ENCODE measurements around the gene ANKRD28.
"Not testable (repeated sequence)": the region's sequence is repeated elsewhere in the genome, so short reads cannot be mapped to it uniquely, and the experiment has no call there.

Gene ANKRD28

GRCh38 chr3:15753056-15753710, 44.6 kb downstream of the ANKRD28 start:
- Histone ChIP-seq H3K36me3 (ENCODE audit: control insufficient read depth in 2 of 2, insufficient read depth in 2 of 2, low read length in 2 of 2) (no peaks in the 10 kb centered on the region), H3K9ac (ENCODE audit: low read length in 2 of 2) (no peak overlapping the region), H3K27me3 (ENCODE audit: control insufficient read depth in 1 of 2, insufficient read depth in 2 of 2, low read length in 2 of 2) (no peaks in the 10 kb centered on the region), H3K9me3 (ENCODE audit: control insufficient read depth in 2 of 2, low read length in 2 of 2) (no peaks in the 10 kb centered on the region), H3K4me3 (ENCODE audit: low read length in 2 of 2) (no peak overlapping the region), H3K27ac (ENCODE audit: low read length) (no peak overlapping the region), H3K4me1 (ENCODE audit: control insufficient read depth, insufficient read depth, low read length) (no peaks in the 10 kb centered on the region)

GRCh38 chr3:15750879-15751278, 46.9 kb downstream of the ANKRD28 start:
- Histone ChIP-seq H3K27ac (ENCODE audit: low read length) (no peak overlapping the region), H3K4me1 (ENCODE audit: control insufficient read depth, insufficient read depth, low read length) (no peaks in the 10 kb centered on the region), H3K4me3 (ENCODE audit: low read length in 2 of 2) (no peak overlapping the region), H3K9ac (ENCODE audit: low read length in 2 of 2) (no peak overlapping the region), H3K9me3 (ENCODE audit: control insufficient read depth in 2 of 2, low read length in 2 of 2) (no peaks in the 10 kb centered on the region), H3K36me3 (ENCODE audit: control insufficient read depth in 2 of 2, insufficient read depth in 2 of 2, low read length in 2 of 2) (no peaks in the 10 kb centered on the region), H3K27me3 (ENCODE audit: control insufficient read depth in 1 of 2, insufficient read depth in 2 of 2, low read length in 2 of 2) (no peaks in the 10 kb centered on the region)

- no peaks in the 10 kb centered on the region for H3K9me3 ChIP-seq (ENCODE audit: control insufficient read depth in 2 of 2, low read length in 2 of 2)
- H3K27me3 ChIP-seq (ENCODE audit: control insufficient read depth in 1 of 2, insufficient read depth in 2 of 2, low read length in 2 of 2), result no peaks in the 10 kb centered on the region
- H3K4me1 ChIP-seq (ENCODE audit: control insufficient read depth, insufficient read depth, low read length), result no peaks in the 10 kb centered on the region
- no peaks in the 10 kb centered on the region for H3K36me3 ChIP-seq (ENCODE audit: control insufficient read depth in 2 of 2, insufficient read depth in 2 of 2, low read length in 2 of 2)
- H3K4me3 ChIP-seq (ENCODE audit: low read length in 2 of 2), result no peak overlapping the region
- H3K27ac ChIP-seq (ENCODE audit: low read length), result no peak overlapping the region
- H3K9ac ChIP-seq (ENCODE audit: low read length in 2 of 2), result no peak overlapping the region
Measured at GRCh38 chr3:15750143-15750542, 47.6 kb downstream of the ANKRD28 start.

GRCh38 chr3:15745896-15746295, 51.9 kb downstream of the ANKRD28 start:
- not testable (repeated sequence) for H3K4me3 ChIP-seq (ENCODE audit: low read length in 2 of 2); H3K9me3 ChIP-seq (ENCODE audit: control insufficient read depth in 2 of 2, low read length in 2 of 2); H3K36me3 ChIP-seq (ENCODE audit: control insufficient read depth in 2 of 2, insufficient read depth in 2 of 2, low read length in 2 of 2)

GRCh38 chr3:15744176-15744575, 53.6 kb downstream of the ANKRD28 start:
- no peaks in the 10 kb centered on the region for H3K27me3 ChIP-seq (ENCODE audit: control insufficient read depth in 1 of 2, insufficient read depth in 2 of 2, low read length in 2 of 2)
- H3K36me3 ChIP-seq (ENCODE audit: control insufficient read depth in 2 of 2, insufficient read depth in 2 of 2, low read length in 2 of 2), result no peaks in the 10 kb centered on the region
- no peak overlapping the region for H3K9ac ChIP-seq (ENCODE audit: low read length in 2 of 2)
- H3K4me3 ChIP-seq (ENCODE audit: low read length in 2 of 2), result no peak overlapping the region
- H3K4me1 ChIP-seq (ENCODE audit: control insufficient read depth, insufficient read depth, low read length), result no peaks in the 10 kb centered on the region
- H3K27ac ChIP-seq (ENCODE audit: low read length), result no peak overlapping the region
- H3K9me3 ChIP-seq (ENCODE audit: control insufficient read depth in 2 of 2, low read length in 2 of 2), result peaks cover 0 to 3% of the 10 kb centered on the region in 2 donors

More at GRCh38 chr3:15745896-15746295, 51.9 kb downstream of the ANKRD28 start:
- H3K4me1 ChIP-seq (ENCODE audit: control insufficient read depth, insufficient read depth, low read length); H3K27me3 ChIP-seq (ENCODE audit: control insufficient read depth in 1 of 2, insufficient read depth in 2 of 2, low read length in 2 of 2); H3K9ac ChIP-seq (ENCODE audit: low read length in 2 of 2); H3K27ac ChIP-seq (ENCODE audit: low read length): not testable (repeated sequence)

GRCh38 chr3:15743587-15744009, 54.2 kb downstream of the ANKRD28 start:
- Histone ChIP-seq H3K27ac (ENCODE audit: low read length) (no peak overlapping the region), H3K9me3 (ENCODE audit: control insufficient read depth in 2 of 2, low read length in 2 of 2) (peaks cover 0 to 9% of the 10 kb centered on the region in 2 donors), H3K36me3 (ENCODE audit: control insufficient read depth in 2 of 2, insufficient read depth in 2 of 2, low read length in 2 of 2) (no peaks in the 10 kb centered on the region), H3K4me3 (ENCODE audit: low read length in 2 of 2) (no peak overlapping the region), H3K9ac (ENCODE audit: low read length in 2 of 2) (no peak overlapping the region), H3K4me1 (ENCODE audit: control insufficient read depth, insufficient read depth, low read length) (no peaks in the 10 kb centered on the region), H3K27me3 (ENCODE audit: control insufficient read depth in 1 of 2, insufficient read depth in 2 of 2, low read length in 2 of 2) (no peaks in the 10 kb centered on the region)

GRCh38 chr3:15742236-15742635, 55.5 kb downstream of the ANKRD28 start:
- H3K27me3 ChIP-seq (ENCODE audit: control insufficient read depth in 1 of 2, insufficient read depth in 2 of 2, low read length in 2 of 2); H3K4me1 ChIP-seq (ENCODE audit: control insufficient read depth, insufficient read depth, low read length); H3K9ac ChIP-seq (ENCODE audit: low read length in 2 of 2); H3K4me3 ChIP-seq (ENCODE audit: low read length in 2 of 2); H3K36me3 ChIP-seq (ENCODE audit: control insufficient read depth in 2 of 2, insufficient read depth in 2 of 2, low read length in 2 of 2); H3K27ac ChIP-seq (ENCODE audit: low read length): not testable (repeated sequence)
- H3K9me3 ChIP-seq (ENCODE audit: control insufficient read depth in 2 of 2, low read length in 2 of 2), result peaks cover 0 to 14% of the 10 kb centered on the region in 2 donors

- not testable (repeated sequence) for H3K36me3 ChIP-seq (ENCODE audit: control insufficient read depth in 2 of 2, insufficient read depth in 2 of 2, low read length in 2 of 2); H3K4me1 ChIP-seq (ENCODE audit: control insufficient read depth, insufficient read depth, low read length); H3K27me3 ChIP-seq (ENCODE audit: control insufficient read depth in 1 of 2, insufficient read depth in 2 of 2, low read length in 2 of 2); H3K4me3 ChIP-seq (ENCODE audit: low read length in 2 of 2); H3K27ac ChIP-seq (ENCODE audit: low read length); H3K9ac ChIP-seq (ENCODE audit: low read length in 2 of 2)
- H3K9me3 ChIP-seq (ENCODE audit: control insufficient read depth in 2 of 2, low read length in 2 of 2), result peaks cover 0 to 14% of the 10 kb centered on the region in 2 donors
Measured at GRCh38 chr3:15738616-15739005, 59.2 kb downstream of the ANKRD28 start.

- H3K27me3 ChIP-seq (ENCODE audit: control insufficient read depth in 1 of 2, insufficient read depth in 2 of 2, low read length in 2 of 2), result no peaks in the 10 kb centered on the region
- H3K27ac ChIP-seq (ENCODE audit: low read length), result no peak overlapping the region
- no peaks in the 10 kb centered on the region for H3K9me3 ChIP-seq (ENCODE audit: control insufficient read depth in 2 of 2, low read length in 2 of 2)
- peaks cover 2 to 4% of the 10 kb centered on the region in 2 donors for H3K36me3 ChIP-seq (ENCODE audit: control insufficient read depth in 2 of 2, insufficient read depth in 2 of 2, low read length in 2 of 2)
- no peaks in the 10 kb centered on the region for H3K4me1 ChIP-seq (ENCODE audit: control insufficient read depth, insufficient read depth, low read length)
- no peak overlapping the region for H3K9ac ChIP-seq (ENCODE audit: low read length in 2 of 2)
- no peak overlapping the region for H3K4me3 ChIP-seq (ENCODE audit: low read length in 2 of 2)
Measured at GRCh38 chr3:15731024-15731423, 66.8 kb downstream of the ANKRD28 start.

GRCh38 chr3:15728766-15729165, 69.0 kb downstream of the ANKRD28 start:
- Histone ChIP-seq H3K9ac (ENCODE audit: low read length in 2 of 2) (no peak overlapping the region), H3K27me3 (ENCODE audit: control insufficient read depth in 1 of 2, insufficient read depth in 2 of 2, low read length in 2 of 2) (no peaks in the 10 kb centered on the region), H3K36me3 (ENCODE audit: control insufficient read depth in 2 of 2, insufficient read depth in 2 of 2, low read length in 2 of 2) (peaks cover 2 to 8% of the 10 kb centered on the region in 2 donors), H3K27ac (ENCODE audit: low read length) (no peak overlapping the region), H3K4me1 (ENCODE audit: control insufficient read depth, insufficient read depth, low read length) (no peaks in the 10 kb centered on the region), H3K4me3 (ENCODE audit: low read length in 2 of 2) (no peak overlapping the region), H3K9me3 (ENCODE audit: control insufficient read depth in 2 of 2, low read length in 2 of 2) (no peaks in the 10 kb centered on the region)

GRCh38 chr3:15726881-15727280, 70.9 kb downstream of the ANKRD28 start:
- Histone ChIP-seq H3K9me3 (ENCODE audit: control insufficient read depth in 2 of 2, low read length in 2 of 2) (no peaks in the 10 kb centered on the region), H3K9ac (ENCODE audit: low read length in 2 of 2) (no peak overlapping the region), H3K4me1 (ENCODE audit: control insufficient read depth, insufficient read depth, low read length) (no peaks in the 10 kb centered on the region), H3K27me3 (ENCODE audit: control insufficient read depth in 1 of 2, insufficient read depth in 2 of 2, low read length in 2 of 2) (no peaks in the 10 kb centered on the region), H3K36me3 (ENCODE audit: control insufficient read depth in 2 of 2, insufficient read depth in 2 of 2, low read length in 2 of 2) (peaks cover 0 to 16% of the 10 kb centered on the region in 2 donors), H3K27ac (ENCODE audit: low read length) (no peak overlapping the region), H3K4me3 (ENCODE audit: low read length in 2 of 2) (no peak overlapping the region)

Measured in stomach smooth muscle (tissue), 2 donors.